ENCODE measurements around the gene CRYL1.
A peak's percentile ranks its signal among the peaks of the same experiment; 100 is the strongest.

CRYL1 gene

GRCh38 chr13:20401931-20402856 lies 123.5 kb downstream of the CRYL1 start:
- no peak overlapping the region for H3K4me3 ChIP-seq (replicated peaks; ENCODE audit: low read depth, low read length)
- peak; percentile 36 for DNase-seq (ENCODE audit: low read depth)
- no peak for TF ChIP-seq CTCF (IDR thresholded peaks at IDR 0.05; ENCODE audit: low read length, missing control alignments)

DNA sequence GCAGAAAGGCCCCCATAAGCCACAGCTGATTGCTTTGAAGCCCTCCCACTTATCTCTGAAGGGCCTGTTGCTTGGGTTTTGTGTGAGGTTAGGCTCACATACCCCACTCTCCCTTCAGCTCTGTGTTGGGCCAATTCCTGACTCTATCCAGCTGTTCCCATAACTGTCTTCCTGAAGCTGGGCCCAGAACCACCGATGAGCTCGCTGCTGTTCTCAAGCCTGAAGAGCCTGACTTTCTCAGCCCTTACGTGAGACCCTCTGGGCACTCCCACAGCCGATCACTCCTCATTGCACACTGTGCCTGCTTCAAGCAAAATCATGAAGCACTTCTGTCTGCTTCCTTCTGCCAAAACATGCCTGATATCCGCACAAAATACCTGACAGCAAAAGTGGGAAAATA lies 124.1 kb downstream of the CRYL1 start:
- no peak for TF ChIP-seq CTCF (IDR thresholded peaks at IDR 0.05; ENCODE audit: low read length, missing control alignments)
- DNase-seq (ENCODE audit: low read depth): no peak
- H3K4me3 ChIP-seq (replicated peaks; ENCODE audit: low read depth, low read length): no peak overlapping the region

GRCh38 chr13:20400774-20401173 lies 124.9 kb downstream of the CRYL1 start:
- TF ChIP-seq CTCF (IDR thresholded peaks at IDR 0.05; ENCODE audit: low read length, missing control alignments): no peak
- peak; percentile 22 for DNase-seq (ENCODE audit: low read depth)
- H3K4me3 ChIP-seq (replicated peaks; ENCODE audit: low read depth, low read length): no peak overlapping the region

DNA sequence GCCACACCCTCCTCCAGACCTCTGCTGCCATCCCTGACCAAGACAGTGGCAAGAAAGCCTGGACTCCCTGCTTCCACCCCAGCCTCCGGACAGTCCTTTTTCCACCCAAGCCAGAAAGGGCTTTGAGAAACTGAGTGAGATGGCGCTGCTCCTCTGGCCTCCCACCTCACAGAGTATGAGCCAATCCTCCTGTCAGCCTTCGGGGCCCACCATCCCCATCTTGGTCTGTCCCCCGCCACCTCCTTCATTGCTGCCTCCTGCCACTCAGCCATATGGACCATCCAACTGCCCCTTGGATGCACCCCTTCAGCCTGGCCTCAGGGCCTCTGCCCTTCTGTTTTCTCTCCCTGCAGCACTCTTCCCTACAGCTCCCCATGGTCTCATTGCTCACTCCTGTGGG lies 125.7 kb downstream of the CRYL1 start:
- no peak for DNase-seq (ENCODE audit: low read depth)
- TF ChIP-seq CTCF (IDR thresholded peaks at IDR 0.05; ENCODE audit: low read length, missing control alignments): no peak

DNA sequence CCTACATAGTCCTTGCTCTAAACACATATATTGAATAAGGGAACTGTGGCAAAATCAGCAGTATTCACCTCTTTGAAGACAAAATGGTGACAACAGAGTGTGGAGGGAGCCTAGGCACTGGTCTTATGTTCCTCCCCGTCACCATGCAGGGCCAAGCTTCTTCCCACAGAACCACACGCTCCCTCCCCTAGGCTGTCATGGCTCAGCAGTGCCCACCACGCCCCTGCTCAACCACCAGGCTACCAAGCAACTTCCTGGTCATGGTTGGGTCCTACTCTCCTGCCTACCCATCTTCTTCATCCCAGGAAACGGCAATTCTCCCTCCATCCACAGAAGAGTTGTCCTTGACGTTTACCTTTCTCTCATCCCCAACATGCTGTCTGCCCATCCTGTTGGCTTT lies 126.1 kb downstream of the CRYL1 start:
- no peak overlapping the region for H3K4me3 ChIP-seq (replicated peaks; ENCODE audit: low read depth, low read length)
- no peak for DNase-seq (ENCODE audit: low read depth)
- TF ChIP-seq CTCF (IDR thresholded peaks at IDR 0.05; ENCODE audit: low read length, missing control alignments): no peak

More for the DNA sequence above, 125.7 kb downstream of the CRYL1 start:
- no peak overlapping the region for H3K4me3 ChIP-seq (replicated peaks; ENCODE audit: low read depth, low read length)

DNA sequence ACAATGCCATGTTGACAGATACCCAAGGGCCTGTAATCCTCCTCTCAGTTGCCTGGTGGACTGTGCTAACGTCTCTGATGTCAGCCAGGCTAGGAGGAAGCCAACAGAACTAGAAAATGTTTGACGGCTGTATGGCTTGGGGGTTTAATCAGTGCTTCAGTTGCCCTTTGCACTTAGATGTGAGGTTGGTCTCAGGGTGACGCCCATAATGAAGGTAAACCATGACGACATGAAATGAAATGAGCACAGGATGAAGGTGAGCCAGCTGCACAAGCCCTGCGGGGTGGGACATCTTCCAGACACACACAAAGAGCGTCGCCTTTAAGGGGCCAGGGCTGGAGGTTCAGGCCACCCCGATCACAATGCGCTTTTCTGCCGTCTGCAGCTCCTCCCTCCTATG lies 127.2 kb downstream of the CRYL1 start:
- DNase-seq (ENCODE audit: low read depth): no peak

More for the DNA sequence above, 127.2 kb downstream of the CRYL1 start:
- no peak overlapping the region for H3K4me3 ChIP-seq (replicated peaks; ENCODE audit: low read depth, low read length)
- no peak for TF ChIP-seq CTCF (IDR thresholded peaks at IDR 0.05; ENCODE audit: low read length, missing control alignments)

Measured in fibroblast of pulmonary artery (primary cell).